ENCODE data around the gene ABCA2.

DNA sequence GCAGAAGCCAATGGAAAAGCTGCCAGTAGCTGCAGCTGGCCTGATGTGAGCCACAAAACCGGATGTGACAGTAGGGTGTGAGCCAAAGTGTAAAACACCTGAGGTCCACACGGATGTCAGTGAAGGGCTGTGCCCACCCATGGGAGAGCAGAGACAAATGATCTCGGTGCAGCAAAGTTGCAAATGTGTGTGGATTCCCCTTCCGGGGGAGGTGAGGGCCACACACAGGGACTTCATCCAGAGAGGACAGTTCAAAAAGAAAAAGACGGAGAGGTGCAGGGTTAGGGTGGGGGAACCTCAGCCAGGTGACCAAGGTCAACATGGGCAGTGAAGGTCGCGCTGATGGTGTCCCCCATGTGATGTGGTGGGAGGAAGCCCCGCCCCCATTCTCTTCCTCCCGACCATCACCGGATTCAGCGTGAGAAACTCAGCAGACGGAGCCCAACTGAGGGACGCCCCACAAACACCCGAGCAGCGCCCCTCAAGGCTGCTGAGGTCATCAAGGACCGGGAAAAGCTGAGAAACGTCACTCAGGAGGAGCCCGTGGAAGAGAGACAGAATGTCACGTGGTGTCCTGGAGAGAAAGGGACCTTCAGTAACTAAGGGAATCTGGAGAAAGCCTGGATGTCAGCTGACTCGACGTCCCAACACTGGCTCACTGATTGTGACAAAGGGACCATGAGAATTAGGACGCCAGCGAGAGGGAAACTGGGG, 62.1 kb downstream of the ABCA2 start:
- TF ChIP-seq POLR2A (IDR thresholded peaks at IDR 0.05; ENCODE audit: low read length) (no peak), GATA1 (IDR thresholded peaks at IDR 0.05; ENCODE audit: low read depth, low read length) (no peak)

Measured in erythroblast (primary cell).